Measurements from ENCODE around the gene CTSD. TPM values are rescaled to one million over a fixed set of nuclear protein-coding genes. Genes with fewer than 3 reads are reported as not detected.
A peak's percentile ranks its signal among the peaks of the same experiment; 100 is the strongest.

The CTSD gene
- total RNA-seq, 3 donors from 2014 or later (not counting 1 experiment from before 2014, with no cell fraction given) = 388 to 446 (median 415) TPM

- Mint-ChIP-seq H3K9me3 (no peaks in the 10 kb centered on the region), H3K4me1 (peaks cover 51 to 91% of the 10 kb centered on the region in 2 donors), H3K27me3 (ENCODE audit: low read depth in 2 of 2) (peaks cover 0 to 3% of the 10 kb centered on the region in 2 donors), H3K27ac (peak overlapping the region; percentile 46 to 93), H3K36me3 (no peaks in the 10 kb centered on the region), H3K4me3 (peak overlapping the region; percentile 50)
- H3K36me3 ChIP-seq (ENCODE audit: control insufficient read depth, insufficient read depth, low read length) = peaks cover 39% of the 10 kb centered on the region
- WGBS (ENCODE audit: insufficient coverage) = 87% methylated on average over 9 of the region's 9 CpGs
- ATAC-seq = no peak
- intact Hi-C loops (cut with micrococcal nuclease) = no loop called here
- TF ChIP-seq CTCF (IDR thresholded peaks at IDR 0.05) = no peak
- no peak for DNase-seq
- H3K4me3 ChIP-seq (ENCODE audit: low read length) = no peak overlapping the region
- H3K9me3 ChIP-seq (ENCODE audit: control insufficient read depth, insufficient read depth, low read length) = no peaks in the 10 kb centered on the region
- no peaks in the 10 kb centered on the region for H3K27me3 ChIP-seq (ENCODE audit: control insufficient read depth, insufficient read depth, low read length)
- H3K27ac ChIP-seq (ENCODE audit: low read length) = no peak overlapping the region
- H3K4me1 ChIP-seq (ENCODE audit: control insufficient read depth, insufficient read depth, low read length) = peaks cover 97% of the 10 kb centered on the region
Observed at GRCh38 chr11:1755344-1755691, 8.4 kb downstream of the CTSD start.

DNA sequence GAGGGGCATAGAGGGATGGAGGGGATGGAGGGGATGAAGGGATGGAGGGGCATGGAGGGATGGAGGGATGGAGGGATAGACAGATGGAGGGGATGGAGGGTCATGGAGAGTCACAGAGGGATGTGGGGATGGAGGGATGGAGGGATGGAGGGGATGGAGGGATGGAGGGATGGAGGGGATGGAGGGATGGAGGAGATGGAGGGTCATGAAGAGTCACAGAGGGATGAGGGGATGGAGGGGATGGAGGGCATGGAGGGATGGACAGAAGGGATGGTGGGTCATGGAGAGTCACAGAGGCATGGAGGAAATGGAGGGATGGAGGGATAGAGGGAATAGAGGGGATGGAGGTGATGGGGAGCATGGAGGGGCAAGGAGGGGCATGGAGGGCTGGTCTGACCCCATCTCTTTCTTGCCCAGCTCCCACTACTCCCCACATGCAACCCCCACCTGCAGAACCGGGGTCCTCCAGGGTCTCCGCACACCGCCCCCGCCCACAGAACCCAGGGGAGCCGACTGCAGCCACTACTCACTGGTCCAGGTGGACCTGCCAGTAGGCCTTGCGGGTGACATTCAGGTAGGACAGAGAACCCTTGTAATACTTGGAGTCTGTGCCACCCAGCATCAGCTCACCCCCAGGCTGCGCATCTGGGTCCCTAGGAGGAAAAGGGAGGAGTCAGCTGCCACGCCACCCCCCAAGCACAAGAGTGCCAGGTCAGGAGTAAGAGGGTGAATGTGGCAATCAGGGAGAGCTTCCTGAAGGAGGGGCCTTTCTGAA is 9.2 kb downstream of the CTSD start:
- ATAC-seq (no peak), DNase-seq (no peak)
- H3K4me1 ChIP-seq (ENCODE audit: control insufficient read depth, insufficient read depth, low read length) = peaks cover 97% of the 10 kb centered on the region
- intact Hi-C loops (cut with micrococcal nuclease) = no loop called here
- H3K27me3 ChIP-seq (ENCODE audit: control insufficient read depth, insufficient read depth, low read length) = peaks cover 4% of the 10 kb centered on the region
- H3K27me3 Mint-ChIP-seq (ENCODE audit: low read depth in 2 of 2) = peaks cover 0 to 10% of the 10 kb centered on the region in 2 donors
- 91% methylated on average over 8 of the region's 8 CpGs for WGBS (ENCODE audit: insufficient coverage)
- peak overlapping the region; percentile 46 to 93 for H3K27ac Mint-ChIP-seq
- peaks cover 58 to 95% of the 10 kb centered on the region in 2 donors for H3K4me1 Mint-ChIP-seq
- H3K9me3 Mint-ChIP-seq = no peaks in the 10 kb centered on the region
- H3K4me3 ChIP-seq (ENCODE audit: low read length) = no peak overlapping the region
- no peaks in the 10 kb centered on the region for H3K36me3 Mint-ChIP-seq
- peaks cover 32% of the 10 kb centered on the region for H3K36me3 ChIP-seq (ENCODE audit: control insufficient read depth, insufficient read depth, low read length)
- H3K4me3 Mint-ChIP-seq = peak overlapping the region; percentile 66
- no peak for TF ChIP-seq CTCF (IDR thresholded peaks at IDR 0.05)
- H3K27ac ChIP-seq (ENCODE audit: low read length) = no peak overlapping the region
- H3K9me3 ChIP-seq (ENCODE audit: control insufficient read depth, insufficient read depth, low read length) = no peaks in the 10 kb centered on the region

GRCh38 chr11:1753929-1754305 is 9.8 kb downstream of the CTSD start:
- TF ChIP-seq CTCF (IDR thresholded peaks at IDR 0.05) = no peak
- Mint-ChIP-seq H3K36me3 (no peaks in the 10 kb centered on the region), H3K4me3 (no peak overlapping the region), H3K27me3 (ENCODE audit: low read depth in 2 of 2) (peaks cover 0 to 13% of the 10 kb centered on the region in 2 donors), H3K4me1 (peaks cover 56 to 93% of the 10 kb centered on the region in 2 donors), H3K27ac (no peak overlapping the region), H3K9me3 (no peaks in the 10 kb centered on the region)
- no peaks in the 10 kb centered on the region for H3K9me3 ChIP-seq (ENCODE audit: control insufficient read depth, insufficient read depth, low read length)
- 93% methylated on average over 14 of the region's 14 CpGs for WGBS (ENCODE audit: insufficient coverage)
- no peak overlapping the region for H3K4me3 ChIP-seq (ENCODE audit: low read length)
- peaks cover 6% of the 10 kb centered on the region for H3K27me3 ChIP-seq (ENCODE audit: control insufficient read depth, insufficient read depth, low read length)
- DNase-seq (no peak), ATAC-seq (no peak)
- no peak overlapping the region for H3K27ac ChIP-seq (ENCODE audit: low read length)
- peaks cover 96% of the 10 kb centered on the region for H3K4me1 ChIP-seq (ENCODE audit: control insufficient read depth, insufficient read depth, low read length)
- peaks cover 31% of the 10 kb centered on the region for H3K36me3 ChIP-seq (ENCODE audit: control insufficient read depth, insufficient read depth, low read length)
- intact Hi-C loops (cut with micrococcal nuclease) = no loop called here

All from natural killer cell (primary cell).